SK-N-SH treated with all-trans-retinoic acid at 6 μM for 48 hours (cell line): ENCODE data around the gene ACADVL.
"Not testable (repeated sequence)": the region's sequence is repeated elsewhere in the genome, so short reads cannot be mapped to it uniquely, and the experiment has no call there.

ENCODE experiments used
- PPARA ChIP-seq: fragments of 250-450 bp; sonication (Bioruptor Pico); IDR thresholded peaks from 2 replicates; pipeline ENCODE4 v1.5.0; 2020; ENCODE audit warnings: mild to moderate bottlenecking, borderline replicate concordance
- ZFP30 ChIP-seq: fragments of 450-650 bp; formaldehyde crosslinking; IDR thresholded peaks from 2 replicates; pipeline ENCODE4 v1.5.0; 2022; ENCODE audit warnings: mild to moderate bottlenecking, moderate library complexity
- ZNF565 ChIP-seq: fragments of 450-650 bp; formaldehyde crosslinking; conservative IDR thresholded peaks from 2 replicates; pipeline ENCODE4 v1.5.0; 2020; ENCODE audit warnings: low read depth, mild to moderate bottlenecking, moderate library complexity
- ZNF70 ChIP-seq: fragments of 450-650 bp; formaldehyde crosslinking; IDR thresholded peaks from 2 replicates; pipeline ENCODE4 v1.5.0; 2020; ENCODE audit warnings: mild to moderate bottlenecking, moderate library complexity
- ZNF8 ChIP-seq: fragments of 450-650 bp; formaldehyde crosslinking; IDR thresholded peaks from 2 replicates; pipeline ENCODE4 v1.5.0; 2020; ENCODE audit warnings: mild to moderate bottlenecking, moderate library complexity
- TF ChIP-seq, protein P1 (sequence below): fragments of 250-450 bp; sonication (Bioruptor Pico); IDR thresholded peaks from 2 replicates; pipeline ENCODE4 v1.5.0; 2020; ENCODE audit warnings: mild to moderate bottlenecking, moderate library complexity

DNA sequence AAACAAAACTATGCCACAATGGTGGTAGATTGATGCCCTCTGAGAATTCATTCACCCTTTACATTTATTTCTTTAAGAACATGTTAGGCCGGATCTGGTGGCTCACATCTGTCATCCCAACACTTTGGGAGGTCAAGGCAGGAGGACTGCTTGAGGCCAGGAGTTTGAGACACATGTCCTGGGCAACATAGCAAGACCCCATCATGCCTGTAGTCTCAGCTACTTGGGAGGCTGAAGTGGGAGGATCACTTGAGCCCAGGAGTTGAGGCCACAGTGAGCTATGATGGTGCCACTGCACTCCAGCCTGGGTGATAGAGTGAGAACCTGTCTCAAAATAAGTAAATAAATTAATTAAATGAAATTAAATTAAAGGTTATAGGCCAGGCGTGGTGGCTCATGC, 37.6 kb upstream of the ACADVL start:
- TF ChIP-seq ZNF8 (CRISPR knock-in tag); ZFP30 (CRISPR knock-in tag); ZNF70 (CRISPR knock-in tag); PPARA (CRISPR knock-in tag); ZNF565: not testable (repeated sequence)
- TF ChIP-seq, protein P1, sequence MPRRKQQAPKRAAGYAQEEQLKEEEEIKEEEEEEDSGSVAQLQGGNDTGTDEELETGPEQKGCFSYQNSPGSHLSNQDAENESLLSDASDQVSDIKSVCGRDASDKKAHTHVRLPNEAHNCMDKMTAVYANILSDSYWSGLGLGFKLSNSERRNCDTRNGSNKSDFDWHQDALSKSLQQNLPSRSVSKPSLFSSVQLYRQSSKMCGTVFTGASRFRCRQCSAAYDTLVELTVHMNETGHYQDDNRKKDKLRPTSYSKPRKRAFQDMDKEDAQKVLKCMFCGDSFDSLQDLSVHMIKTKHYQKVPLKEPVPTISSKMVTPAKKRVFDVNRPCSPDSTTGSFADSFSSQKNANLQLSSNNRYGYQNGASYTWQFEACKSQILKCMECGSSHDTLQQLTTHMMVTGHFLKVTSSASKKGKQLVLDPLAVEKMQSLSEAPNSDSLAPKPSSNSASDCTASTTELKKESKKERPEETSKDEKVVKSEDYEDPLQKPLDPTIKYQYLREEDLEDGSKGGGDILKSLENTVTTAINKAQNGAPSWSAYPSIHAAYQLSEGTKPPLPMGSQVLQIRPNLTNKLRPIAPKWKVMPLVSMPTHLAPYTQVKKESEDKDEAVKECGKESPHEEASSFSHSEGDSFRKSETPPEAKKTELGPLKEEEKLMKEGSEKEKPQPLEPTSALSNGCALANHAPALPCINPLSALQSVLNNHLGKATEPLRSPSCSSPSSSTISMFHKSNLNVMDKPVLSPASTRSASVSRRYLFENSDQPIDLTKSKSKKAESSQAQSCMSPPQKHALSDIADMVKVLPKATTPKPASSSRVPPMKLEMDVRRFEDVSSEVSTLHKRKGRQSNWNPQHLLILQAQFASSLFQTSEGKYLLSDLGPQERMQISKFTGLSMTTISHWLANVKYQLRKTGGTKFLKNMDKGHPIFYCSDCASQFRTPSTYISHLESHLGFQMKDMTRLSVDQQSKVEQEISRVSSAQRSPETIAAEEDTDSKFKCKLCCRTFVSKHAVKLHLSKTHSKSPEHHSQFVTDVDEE (CRISPR knock-in tag): not testable (repeated sequence)
